ENCODE results near the gene CIAO2B. TPM values are rescaled to one million over a fixed set of nuclear protein-coding genes. Genes with fewer than 3 reads are reported as not detected.
A peak's percentile ranks its signal among the peaks of the same experiment; 100 is the strongest.
"Not testable (repeated sequence)": the region's sequence is repeated elsewhere in the genome, so short reads cannot be mapped to it uniquely, and the experiment has no call there.

Gene CIAO2B
- polyA plus RNA-seq, 1 donor: 82.1 TPM

DNA sequence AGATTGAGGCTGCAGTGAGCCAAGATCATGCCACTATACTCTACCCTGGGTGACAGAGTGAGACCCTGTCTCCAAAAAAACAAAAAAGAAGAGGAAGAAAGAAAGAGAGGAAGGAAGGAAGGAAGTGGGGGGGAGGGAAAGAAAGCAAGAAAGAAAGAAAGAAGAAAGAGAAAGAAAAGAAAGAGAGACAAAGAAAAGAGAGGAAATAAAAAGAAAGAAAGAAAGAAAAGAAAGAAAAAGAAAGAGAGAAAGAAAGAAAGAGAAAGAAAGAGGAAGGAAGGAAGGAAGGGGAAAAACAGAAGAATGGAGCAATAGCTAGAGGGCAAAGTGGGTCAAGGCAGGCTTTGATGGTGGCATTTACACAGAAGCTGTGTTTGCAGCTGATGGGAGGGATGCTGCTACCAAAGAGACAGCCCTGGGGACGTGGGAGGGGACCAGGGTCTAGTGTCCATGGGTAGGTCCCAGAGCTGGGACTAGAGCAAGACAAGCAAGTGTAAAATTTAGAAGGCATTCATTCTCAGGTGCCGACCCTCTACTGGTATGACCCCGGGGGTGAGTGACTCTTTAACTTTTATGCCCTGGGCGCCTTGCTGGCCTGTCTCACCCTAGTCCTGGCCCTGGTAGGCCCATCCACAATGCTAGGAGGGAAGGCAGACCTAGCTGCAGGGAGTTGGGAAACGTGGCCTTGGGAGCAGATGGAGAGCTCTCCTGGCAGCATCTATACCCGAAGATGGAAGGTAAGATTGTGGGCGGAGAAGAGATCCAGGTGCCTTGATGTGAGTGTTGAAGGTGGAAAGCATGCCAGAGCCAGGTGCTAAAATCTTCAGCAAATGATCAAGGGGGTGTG lies 24.9 kb upstream of the CIAO2B start:
- H3K36me3 ChIP-seq (ENCODE audit: control insufficient read depth, insufficient read depth, low read length): peaks cover 2% of the 10 kb centered on the region
- H3K27ac ChIP-seq (ENCODE audit: low read length): no peak overlapping the region
- 60% methylated on average over 1 of the region's 7 CpGs for WGBS (ENCODE audit: insufficient coverage, low lambda C conversion rate)
- no peaks in the 10 kb centered on the region for H3K27me3 ChIP-seq (ENCODE audit: control insufficient read depth, insufficient read depth, low read length)
- H3K4me1 ChIP-seq (ENCODE audit: control insufficient read depth, insufficient read depth, low read length): peaks cover 37% of the 10 kb centered on the region
- H3K4me3 ChIP-seq (ENCODE audit: low read length): no peak overlapping the region
- DNase-seq: no peak
- H3K9me3 ChIP-seq (ENCODE audit: control insufficient read depth, low read depth, low read length): no peaks in the 10 kb centered on the region

DNA sequence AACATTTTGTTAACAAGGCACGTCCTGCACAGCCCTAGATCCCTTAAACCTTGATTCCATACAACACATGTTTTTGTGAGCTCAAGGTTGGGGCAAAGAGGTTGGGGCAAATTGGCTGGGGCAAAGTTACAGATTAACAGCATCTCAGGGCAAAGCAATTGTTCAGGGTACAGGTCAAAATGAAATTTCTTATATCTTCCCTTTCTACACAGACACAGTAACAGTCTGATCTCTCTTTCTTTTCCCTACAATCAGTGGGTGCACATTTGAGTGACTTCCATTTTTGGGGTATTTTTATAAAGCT lies 21.9 kb upstream of the CIAO2B start:
- H3K27me3 ChIP-seq (ENCODE audit: control insufficient read depth, insufficient read depth, low read length); DNase-seq; H3K36me3 ChIP-seq (ENCODE audit: control insufficient read depth, insufficient read depth, low read length); H3K9me3 ChIP-seq (ENCODE audit: control insufficient read depth, low read depth, low read length); H3K4me3 ChIP-seq (ENCODE audit: low read length): not testable (repeated sequence)
- no CpG with 5 or more reads among the region's 1 CpG for WGBS (ENCODE audit: insufficient coverage, low lambda C conversion rate)
- Histone ChIP-seq H3K27ac (ENCODE audit: low read length) (peak overlapping the region; percentile 61), H3K4me1 (ENCODE audit: control insufficient read depth, insufficient read depth, low read length) (peaks cover 45% of the 10 kb centered on the region)

DNA sequence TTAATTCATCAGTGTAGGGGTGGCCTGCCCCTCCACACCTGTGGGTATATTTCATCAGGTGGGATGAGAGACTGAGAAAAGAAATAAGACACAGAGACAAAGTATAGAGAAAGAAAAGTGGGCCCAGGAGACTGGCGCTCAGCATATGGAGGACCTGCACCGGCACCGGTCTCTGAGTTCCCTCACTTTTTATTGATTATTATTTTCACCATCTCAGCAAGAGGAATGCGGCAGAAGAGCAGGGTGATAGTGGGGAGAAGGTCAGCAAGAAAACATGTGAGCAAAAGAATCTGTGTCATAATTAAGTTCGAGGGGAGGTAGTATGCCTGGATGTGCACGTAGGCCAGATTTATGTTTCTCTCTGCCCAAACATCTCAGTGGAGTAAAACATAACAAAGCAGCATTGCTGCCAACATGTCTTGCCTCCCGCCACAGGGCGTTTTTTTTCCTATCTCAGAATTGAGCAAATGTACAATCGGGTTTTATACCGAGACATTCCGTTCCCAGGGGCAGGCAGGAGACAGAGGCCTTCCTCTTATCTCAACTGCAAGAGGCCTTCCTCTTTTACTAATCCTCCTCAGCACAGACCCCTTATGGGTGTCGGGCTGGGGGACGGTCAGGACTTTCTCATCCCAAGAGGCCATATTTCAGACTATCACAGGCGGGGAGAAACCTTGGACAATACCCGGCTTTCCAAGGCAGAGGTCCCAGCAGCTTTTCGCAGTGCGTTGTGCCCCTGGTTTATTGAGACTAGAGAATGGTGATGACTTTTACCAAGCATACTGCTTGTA lies 21.4 kb upstream of the CIAO2B start:
- H3K27me3 ChIP-seq (ENCODE audit: control insufficient read depth, insufficient read depth, low read length); H3K4me3 ChIP-seq (ENCODE audit: low read length); H3K36me3 ChIP-seq (ENCODE audit: control insufficient read depth, insufficient read depth, low read length); H3K9me3 ChIP-seq (ENCODE audit: control insufficient read depth, low read depth, low read length): not testable (repeated sequence)
- peak in 1 of 2 donors; percentile 58 for DNase-seq
- WGBS (ENCODE audit: insufficient coverage, low lambda C conversion rate): 28% methylated on average over 2 of the region's 17 CpGs
- peaks cover 44% of the 10 kb centered on the region for H3K4me1 ChIP-seq (ENCODE audit: control insufficient read depth, insufficient read depth, low read length)
- peak overlapping the region; percentile 61 for H3K27ac ChIP-seq (ENCODE audit: low read length)

- Histone ChIP-seq H3K4me1 (ENCODE audit: control insufficient read depth, insufficient read depth, low read length) (peaks cover 45% of the 10 kb centered on the region), H3K27me3 (ENCODE audit: control insufficient read depth, insufficient read depth, low read length) (peaks cover 10% of the 10 kb centered on the region), H3K4me3 (ENCODE audit: low read length) (no peak overlapping the region), H3K27ac (ENCODE audit: low read length) (peak overlapping the region; percentile 88), H3K36me3 (ENCODE audit: control insufficient read depth, insufficient read depth, low read length) (no peaks in the 10 kb centered on the region), H3K9me3 (ENCODE audit: control insufficient read depth, low read depth, low read length) (no peaks in the 10 kb centered on the region)
- no CpG with 5 or more reads among the region's 8 CpGs for WGBS (ENCODE audit: insufficient coverage, low lambda C conversion rate)
- peak; percentile 76 to 82 for DNase-seq
These were observed 20.0 kb upstream of the CIAO2B start for GRCh38 chr16:66954097-66954659.

DNA sequence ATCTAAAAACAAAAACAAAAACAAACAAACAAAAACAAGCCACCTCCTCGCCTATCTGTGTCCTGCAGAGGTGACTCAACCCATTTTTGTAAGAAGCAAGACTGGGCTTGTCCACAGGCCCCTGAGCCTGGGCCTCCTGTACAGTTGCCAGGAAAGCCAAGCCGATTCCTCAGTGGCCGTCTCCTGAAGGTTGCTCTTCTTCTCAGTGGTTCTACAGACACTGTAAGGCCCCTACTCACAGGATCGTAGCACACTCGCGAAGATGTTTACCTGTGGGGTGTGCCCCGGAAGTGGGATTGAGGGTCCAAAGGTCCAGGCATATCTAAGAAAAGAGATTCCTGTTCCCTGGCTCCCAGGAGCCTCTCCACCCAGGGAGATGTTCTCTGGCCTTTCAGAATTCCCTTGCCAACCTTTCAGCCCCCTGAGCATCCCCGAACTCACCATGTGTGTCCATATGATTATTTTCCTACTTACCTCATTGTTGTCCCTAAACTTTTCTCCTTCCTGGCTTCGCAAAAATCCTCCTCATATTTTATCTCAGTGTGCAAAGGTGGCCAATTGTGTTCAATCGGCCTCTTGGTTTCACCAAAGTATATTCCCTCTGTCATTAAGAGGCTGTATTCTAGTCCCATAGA lies 19.4 kb upstream of the CIAO2B start:
- peaks cover 51% of the 10 kb centered on the region for H3K4me1 ChIP-seq (ENCODE audit: control insufficient read depth, insufficient read depth, low read length)
- H3K9me3 ChIP-seq (ENCODE audit: control insufficient read depth, low read depth, low read length): no peaks in the 10 kb centered on the region
- peak overlapping the region; percentile 88 for H3K27ac ChIP-seq (ENCODE audit: low read length)
- H3K4me3 ChIP-seq (ENCODE audit: low read length): no peak overlapping the region
- no peaks in the 10 kb centered on the region for H3K36me3 ChIP-seq (ENCODE audit: control insufficient read depth, insufficient read depth, low read length)
- peak; percentile 84 to 91 for DNase-seq
- 20% methylated on average over 4 of the region's 10 CpGs for WGBS (ENCODE audit: insufficient coverage, low lambda C conversion rate)
- H3K27me3 ChIP-seq (ENCODE audit: control insufficient read depth, insufficient read depth, low read length): peaks cover 16% of the 10 kb centered on the region

GRCh38 chr16:66952430-66953110 lies 18.4 kb upstream of the CIAO2B start:
- peaks cover 52% of the 10 kb centered on the region for H3K4me1 ChIP-seq (ENCODE audit: control insufficient read depth, insufficient read depth, low read length)
- H3K36me3 ChIP-seq (ENCODE audit: control insufficient read depth, insufficient read depth, low read length): no peaks in the 10 kb centered on the region
- DNase-seq: peak; percentile 40 to 62
- peak overlapping the region; percentile 88 for H3K27ac ChIP-seq (ENCODE audit: low read length)
- WGBS (ENCODE audit: insufficient coverage, low lambda C conversion rate): 100% methylated on average over 2 of the region's 7 CpGs
- H3K9me3 ChIP-seq (ENCODE audit: control insufficient read depth, low read depth, low read length): no peaks in the 10 kb centered on the region
- peaks cover 22% of the 10 kb centered on the region for H3K27me3 ChIP-seq (ENCODE audit: control insufficient read depth, insufficient read depth, low read length)
- H3K4me3 ChIP-seq (ENCODE audit: low read length): no peak overlapping the region

DNA sequence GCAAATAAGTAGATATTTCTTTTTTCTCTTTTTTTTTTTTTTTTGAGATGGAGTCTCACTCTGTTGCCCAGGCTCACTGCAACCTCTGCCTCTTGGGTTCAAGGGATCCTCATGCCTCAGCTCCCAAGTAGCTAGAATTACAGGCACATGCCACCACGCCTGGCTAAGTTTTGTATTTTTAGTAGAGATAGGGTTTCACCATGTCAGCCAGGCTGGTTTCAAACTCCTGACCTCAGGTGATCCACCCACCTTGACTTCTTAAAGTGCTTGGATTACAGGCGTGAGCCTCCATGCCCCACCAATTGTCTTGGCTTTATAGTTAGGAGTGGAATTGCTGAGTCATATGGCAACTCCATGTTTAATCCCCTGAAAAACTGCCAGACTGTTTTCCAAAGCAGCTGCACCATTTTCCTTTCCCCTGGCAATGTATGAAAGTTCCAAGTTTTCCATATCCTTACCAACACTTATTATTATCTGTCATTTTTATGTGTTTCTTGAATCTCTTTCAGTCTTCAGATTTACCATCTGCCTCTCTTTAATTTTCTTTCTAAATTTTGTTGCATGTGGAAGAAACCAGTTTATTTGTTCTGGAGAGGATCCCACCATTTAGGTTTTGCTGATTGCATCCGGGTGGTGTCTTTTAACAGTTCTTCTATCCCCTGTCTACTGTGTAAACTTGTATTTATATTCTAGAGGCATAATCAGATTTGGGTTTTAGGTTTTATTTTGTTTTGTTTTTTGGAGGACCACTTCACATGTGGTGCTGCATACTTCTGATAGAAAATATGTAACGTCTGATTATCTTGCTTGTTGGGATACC lies 17.0 kb upstream of the CIAO2B start:
- H3K27me3 ChIP-seq (ENCODE audit: control insufficient read depth, insufficient read depth, low read length): peaks cover 22% of the 10 kb centered on the region
- no peak overlapping the region for H3K4me3 ChIP-seq (ENCODE audit: low read length)
- DNase-seq: no peak
- no peaks in the 10 kb centered on the region for H3K36me3 ChIP-seq (ENCODE audit: control insufficient read depth, insufficient read depth, low read length)
- peaks cover 50% of the 10 kb centered on the region for H3K4me1 ChIP-seq (ENCODE audit: control insufficient read depth, insufficient read depth, low read length)
- WGBS (ENCODE audit: insufficient coverage, low lambda C conversion rate): no CpG with 5 or more reads among the region's 4 CpGs
- H3K9me3 ChIP-seq (ENCODE audit: control insufficient read depth, low read depth, low read length): no peaks in the 10 kb centered on the region
- no peak overlapping the region for H3K27ac ChIP-seq (ENCODE audit: low read length)

GRCh38 chr16:66950437-66950836 lies 16.2 kb upstream of the CIAO2B start:
- H3K9me3 ChIP-seq (ENCODE audit: control insufficient read depth, low read depth, low read length): no peaks in the 10 kb centered on the region
- H3K27ac ChIP-seq (ENCODE audit: low read length): no peak overlapping the region
- peaks cover 48% of the 10 kb centered on the region for H3K4me1 ChIP-seq (ENCODE audit: control insufficient read depth, insufficient read depth, low read length)
- no peaks in the 10 kb centered on the region for H3K36me3 ChIP-seq (ENCODE audit: control insufficient read depth, insufficient read depth, low read length)
- no peak overlapping the region for H3K4me3 ChIP-seq (ENCODE audit: low read length)
- no CpG with 5 or more reads among the region's 2 CpGs for WGBS (ENCODE audit: insufficient coverage, low lambda C conversion rate)
- H3K27me3 ChIP-seq (ENCODE audit: control insufficient read depth, insufficient read depth, low read length): peaks cover 22% of the 10 kb centered on the region
- DNase-seq: no peak

- peaks cover 22% of the 10 kb centered on the region for H3K27me3 ChIP-seq (ENCODE audit: control insufficient read depth, insufficient read depth, low read length)
- no peaks in the 10 kb centered on the region for H3K9me3 ChIP-seq (ENCODE audit: control insufficient read depth, low read depth, low read length)
- no peak overlapping the region for H3K27ac ChIP-seq (ENCODE audit: low read length)
- peaks cover 39% of the 10 kb centered on the region for H3K4me1 ChIP-seq (ENCODE audit: control insufficient read depth, insufficient read depth, low read length)
- DNase-seq: no peak
- WGBS (ENCODE audit: insufficient coverage, low lambda C conversion rate): no CpG with 5 or more reads among the region's 6 CpGs
- H3K36me3 ChIP-seq (ENCODE audit: control insufficient read depth, insufficient read depth, low read length): no peaks in the 10 kb centered on the region
- H3K4me3 ChIP-seq (ENCODE audit: low read length): no peak overlapping the region
These were observed 15.3 kb upstream of the CIAO2B start for GRCh38 chr16:66949472-66949871.
